Activated naive CD8-positive, alpha-beta T cell (primary cell): ENCODE data around the gene GLS.
A peak's percentile ranks its signal among the peaks of the same experiment; 100 is the strongest.
"Not testable (repeated sequence)": the region's sequence is repeated elsewhere in the genome, so short reads cannot be mapped to it uniquely, and the experiment has no call there.

Experiments used
- H3K27ac Mint-ChIP-seq: one replicate; pipeline ENCODE4 v1.8.0; 2021; ENCODE audit warnings: mixed read lengths
- H3K27me3 Mint-ChIP-seq: one replicate; pipeline ENCODE4 v1.8.0; 2021; ENCODE audit warnings: mixed read lengths
- H3K36me3 Mint-ChIP-seq: one replicate; pipeline ENCODE4 v1.8.0; 2021; ENCODE audit warnings: mixed read lengths
- H3K4me1 Mint-ChIP-seq: one replicate; pipeline ENCODE4 v1.8.0; 2021; ENCODE audit warnings: low read depth, mixed read lengths
- H3K4me3 Mint-ChIP-seq: one replicate; pipeline ENCODE4 v1.8.0; 2021; ENCODE audit warnings: mild to moderate bottlenecking, mixed read lengths
- H3K9me3 Mint-ChIP-seq: one replicate; pipeline ENCODE4 v1.8.0; 2021; ENCODE audit warnings: low read depth, mixed read lengths

The GLS gene

DNA sequence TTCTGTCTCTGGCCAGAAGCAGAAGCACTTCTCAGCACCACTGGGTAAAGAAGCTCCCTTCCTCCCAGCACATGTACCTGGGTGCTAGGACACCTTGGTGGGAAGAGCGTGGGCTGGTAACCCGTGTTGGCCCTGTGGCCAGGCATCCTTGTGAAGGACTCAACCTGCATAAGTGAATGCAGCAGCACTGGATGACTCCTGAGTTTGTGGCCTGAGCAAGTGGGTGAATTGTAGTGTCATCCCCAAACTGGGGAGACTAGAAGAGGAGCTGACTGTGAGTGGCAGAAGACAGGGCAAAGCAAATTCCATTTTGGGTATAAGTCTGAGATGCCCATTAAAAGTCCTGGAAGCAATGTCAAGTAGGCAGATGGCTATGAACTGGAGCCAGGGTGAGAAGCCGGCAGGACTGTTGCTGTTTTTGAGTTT, 70.0 kb downstream of the GLS start:
- Mint-ChIP-seq H3K36me3 (peaks cover 3% of the 10 kb centered on the region), H3K27ac (no peak overlapping the region), H3K9me3 (no peaks in the 10 kb centered on the region), H3K27me3 (no peaks in the 10 kb centered on the region), H3K4me1 (no peaks in the 10 kb centered on the region), H3K4me3 (no peak overlapping the region)

DNA sequence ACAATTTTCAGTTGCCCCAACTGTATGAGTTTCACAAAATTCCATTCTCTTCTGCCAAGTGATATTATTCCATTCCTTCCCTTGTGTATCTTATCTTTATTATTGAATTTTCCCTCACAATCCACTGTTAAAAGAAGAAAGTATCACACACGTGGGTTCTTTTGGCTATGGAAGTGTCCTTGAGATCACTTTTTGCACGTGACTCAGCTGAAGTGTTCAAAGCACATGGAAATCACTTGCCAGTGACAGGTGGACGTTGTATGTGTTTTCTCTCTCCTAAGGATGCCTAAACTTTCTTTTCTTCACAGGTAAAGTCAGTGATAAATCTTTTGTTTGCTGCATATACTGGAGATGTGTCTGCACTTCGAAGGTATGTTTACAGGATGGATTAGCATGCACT, 72.6 kb downstream of the GLS start:
- Mint-ChIP-seq H3K4me3 (no peak overlapping the region), H3K27ac (no peak overlapping the region), H3K36me3 (peaks cover 14% of the 10 kb centered on the region), H3K4me1 (peaks cover 12% of the 10 kb centered on the region), H3K9me3 (no peaks in the 10 kb centered on the region), H3K27me3 (no peaks in the 10 kb centered on the region)

DNA sequence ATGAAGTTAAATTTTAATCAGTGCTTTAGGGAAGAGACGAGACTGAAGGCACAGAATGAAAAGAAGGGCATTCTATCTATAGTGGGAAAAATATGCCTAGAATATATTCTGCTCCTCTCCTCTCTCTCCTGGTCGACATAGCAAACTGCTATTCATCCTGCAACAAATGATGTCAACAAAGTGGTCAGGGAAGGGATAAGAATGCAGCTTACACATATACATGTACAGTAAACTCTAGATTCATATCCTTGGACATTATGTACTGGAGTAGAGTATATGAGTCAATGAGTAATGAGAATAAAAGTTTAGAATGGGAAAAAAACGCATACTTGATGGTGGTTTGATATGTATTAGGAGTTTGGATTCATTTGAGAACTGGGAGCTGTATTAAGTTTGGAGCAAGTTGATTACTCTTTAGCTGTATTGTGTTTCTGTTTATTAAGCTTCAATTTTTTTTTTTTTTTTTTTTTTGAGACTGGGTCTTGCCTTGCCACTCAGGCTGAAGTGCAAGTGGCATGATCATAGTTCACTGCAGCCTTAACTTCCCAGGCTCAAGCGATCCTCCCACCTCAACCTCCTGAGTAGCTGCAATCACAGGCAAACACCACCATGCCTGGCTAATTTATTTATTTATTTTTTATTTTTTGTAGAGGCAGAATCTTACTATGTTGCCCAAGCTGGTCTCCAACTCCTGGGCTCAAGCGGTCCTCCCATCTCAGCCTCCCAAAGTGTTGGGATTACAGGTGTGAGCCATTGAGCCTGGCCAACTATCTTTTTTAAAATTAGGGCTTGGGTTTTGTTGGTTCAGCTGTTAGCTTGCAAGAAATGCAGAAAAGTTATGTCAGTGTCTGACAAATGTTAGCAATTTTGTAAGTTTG, 79.5 kb downstream of the GLS start:
- peaks cover 30% of the 10 kb centered on the region for H3K36me3 Mint-ChIP-seq
- H3K4me3 Mint-ChIP-seq, result no peak overlapping the region
- no peaks in the 10 kb centered on the region for H3K27me3 Mint-ChIP-seq
- H3K9me3 Mint-ChIP-seq, result no peaks in the 10 kb centered on the region
- H3K4me1 Mint-ChIP-seq, result peaks cover 50% of the 10 kb centered on the region
- H3K27ac Mint-ChIP-seq, result peak overlapping the region; percentile 70

DNA sequence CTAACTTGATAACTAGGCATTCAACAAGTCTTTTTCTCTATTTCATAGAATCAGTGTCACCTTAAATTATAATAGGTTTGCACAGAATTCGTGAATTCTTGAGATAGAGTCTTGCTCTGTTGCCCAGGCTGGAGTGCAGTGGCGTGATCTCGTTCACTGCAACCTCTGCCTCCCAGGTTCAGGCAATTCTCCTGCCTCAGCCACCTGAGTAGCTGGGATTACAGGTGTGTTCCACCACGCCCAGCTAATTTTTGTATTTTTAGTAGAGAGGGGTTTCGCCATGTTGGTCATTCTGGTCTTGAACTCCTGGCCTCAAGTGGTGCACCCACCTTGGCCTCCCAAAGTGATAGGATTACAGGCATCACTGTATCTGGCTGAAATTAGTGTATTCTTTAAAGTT, 80.5 kb downstream of the GLS start:
- peaks cover 25% of the 10 kb centered on the region for H3K36me3 Mint-ChIP-seq

DNA sequence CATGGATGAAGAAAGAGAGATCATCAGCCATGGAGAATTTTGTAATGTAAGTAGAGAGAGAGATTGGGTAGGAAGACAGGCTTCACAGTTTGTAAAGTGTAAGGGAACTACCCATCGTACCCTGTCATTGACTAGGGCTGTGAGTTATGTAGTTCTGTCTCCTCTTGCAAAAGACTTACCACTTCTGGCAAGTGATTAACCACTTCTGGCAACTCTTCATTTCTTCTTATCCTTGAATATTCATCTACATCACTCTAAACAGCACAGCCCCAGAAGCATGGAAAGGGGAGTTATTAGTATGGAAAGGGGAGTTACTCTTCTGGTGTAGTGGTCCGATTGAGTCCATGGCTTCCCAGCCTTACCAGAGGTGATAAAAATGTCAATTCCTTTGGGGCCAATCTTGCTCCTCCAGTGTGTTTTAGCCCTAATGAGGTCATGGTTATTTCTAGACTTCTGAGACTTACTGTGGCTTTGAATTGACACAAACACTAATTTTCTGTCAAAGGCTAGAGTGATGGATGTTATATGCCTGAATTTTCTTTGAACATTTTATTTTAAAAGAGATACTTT, 81.4 kb downstream of the GLS start:
- peak overlapping the region; percentile 80 for H3K27ac Mint-ChIP-seq
- no peaks in the 10 kb centered on the region for H3K27me3 Mint-ChIP-seq
- H3K9me3 Mint-ChIP-seq, result no peaks in the 10 kb centered on the region
- H3K36me3 Mint-ChIP-seq, result peaks cover 20% of the 10 kb centered on the region
- no peak overlapping the region for H3K4me3 Mint-ChIP-seq
- peaks cover 58% of the 10 kb centered on the region for H3K4me1 Mint-ChIP-seq

More for the DNA sequence above, 80.5 kb downstream of the GLS start:
- H3K27me3 Mint-ChIP-seq, H3K9me3 Mint-ChIP-seq, H3K4me3 Mint-ChIP-seq: not testable (repeated sequence)
- Mint-ChIP-seq H3K27ac (peak overlapping the region; percentile 70), H3K4me1 (peaks cover 58% of the 10 kb centered on the region)

DNA sequence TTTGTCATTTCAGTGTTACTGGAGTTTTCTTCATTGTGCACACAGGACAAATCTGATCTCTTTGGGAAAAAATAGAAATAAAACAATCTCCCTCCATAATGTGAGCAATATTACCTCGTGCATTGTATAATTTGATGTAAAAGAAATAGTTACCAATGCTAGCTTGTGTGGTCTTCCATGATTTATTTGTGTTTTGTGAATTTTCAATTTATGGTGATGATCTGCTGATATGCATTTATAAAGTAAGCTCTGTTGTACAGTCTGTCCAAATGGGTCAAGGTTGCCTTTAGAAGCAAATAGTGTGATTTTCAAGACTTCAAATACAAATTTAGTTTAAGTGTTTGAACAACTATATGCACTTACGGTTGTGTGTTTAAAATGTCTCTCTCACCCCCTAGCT, 82.5 kb downstream of the GLS start:
- Mint-ChIP-seq H3K9me3 (no peaks in the 10 kb centered on the region), H3K4me1 (peaks cover 53% of the 10 kb centered on the region), H3K36me3 (peaks cover 20% of the 10 kb centered on the region), H3K27ac (peak overlapping the region; percentile 62), H3K4me3 (no peak overlapping the region), H3K27me3 (no peaks in the 10 kb centered on the region)

DNA sequence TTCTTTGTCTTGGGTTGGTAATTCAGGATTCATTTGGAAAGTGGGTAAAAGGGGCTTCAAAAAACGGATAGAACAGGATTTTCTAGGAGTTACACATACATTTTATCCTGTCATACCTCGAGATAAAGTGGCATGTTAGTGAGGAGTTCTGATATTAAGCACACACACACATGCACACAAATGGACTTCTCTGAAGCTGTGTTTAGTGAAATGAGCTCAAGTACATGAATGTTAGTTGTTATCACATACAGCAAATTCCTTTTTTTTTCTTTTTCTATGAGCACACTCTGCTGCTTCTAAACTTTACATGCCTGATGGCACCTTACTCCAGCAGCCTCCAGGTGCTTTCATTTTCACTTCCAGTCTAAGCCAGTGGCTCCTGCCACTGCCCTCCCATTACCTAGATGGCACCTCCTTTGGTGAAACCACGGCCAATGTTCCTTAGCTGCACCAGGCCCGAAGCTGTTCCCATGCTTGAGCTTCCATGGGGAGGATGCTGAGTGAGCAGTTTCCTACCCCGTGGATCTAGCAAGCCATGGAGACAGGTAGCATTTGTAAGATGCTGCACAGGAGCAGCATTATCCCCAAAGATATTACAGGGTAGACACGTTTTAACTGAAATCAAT, 83.7 kb downstream of the GLS start:
- H3K27ac Mint-ChIP-seq, result peak overlapping the region; percentile 66
- peaks cover 49% of the 10 kb centered on the region for H3K4me1 Mint-ChIP-seq
- no peaks in the 10 kb centered on the region for H3K9me3 Mint-ChIP-seq
- no peak overlapping the region for H3K4me3 Mint-ChIP-seq
- H3K27me3 Mint-ChIP-seq, result no peaks in the 10 kb centered on the region
- peaks cover 22% of the 10 kb centered on the region for H3K36me3 Mint-ChIP-seq

DNA sequence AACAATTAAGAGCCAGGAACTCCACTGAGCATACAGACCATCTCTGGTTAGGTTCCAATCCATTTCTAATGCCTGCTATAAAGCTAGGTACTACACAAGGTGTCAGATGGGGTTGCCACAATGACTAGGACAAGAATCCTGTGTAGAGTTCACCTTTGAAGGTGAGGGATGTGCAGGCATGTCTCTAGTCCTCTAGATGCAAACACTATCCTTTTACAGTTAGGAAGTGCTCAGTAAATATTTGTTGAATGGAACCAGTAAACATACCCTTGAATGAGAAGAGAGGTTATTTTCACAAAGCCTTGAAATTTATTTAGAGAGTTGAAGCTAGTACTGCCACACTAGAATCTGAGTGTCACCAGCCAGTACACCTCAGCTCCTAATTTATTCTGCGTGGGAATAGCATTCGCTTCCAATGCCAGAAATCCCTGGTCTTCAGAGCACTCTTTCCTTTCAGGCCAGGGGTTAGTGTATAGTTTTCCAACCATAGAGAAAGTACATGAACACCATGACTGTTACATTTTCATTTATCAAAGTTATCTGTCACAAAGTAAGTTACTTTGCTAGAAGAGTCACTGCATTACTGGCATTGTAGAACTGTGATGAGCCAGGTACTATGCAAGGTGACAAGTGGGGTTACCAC, 85.1 kb downstream of the GLS start:
- H3K27ac Mint-ChIP-seq, result peak overlapping the region; percentile 46
- H3K27me3 Mint-ChIP-seq, result no peaks in the 10 kb centered on the region
- peaks cover 58% of the 10 kb centered on the region for H3K4me1 Mint-ChIP-seq
- no peak overlapping the region for H3K4me3 Mint-ChIP-seq
- H3K9me3 Mint-ChIP-seq, result no peaks in the 10 kb centered on the region
- H3K36me3 Mint-ChIP-seq, result peaks cover 27% of the 10 kb centered on the region

DNA sequence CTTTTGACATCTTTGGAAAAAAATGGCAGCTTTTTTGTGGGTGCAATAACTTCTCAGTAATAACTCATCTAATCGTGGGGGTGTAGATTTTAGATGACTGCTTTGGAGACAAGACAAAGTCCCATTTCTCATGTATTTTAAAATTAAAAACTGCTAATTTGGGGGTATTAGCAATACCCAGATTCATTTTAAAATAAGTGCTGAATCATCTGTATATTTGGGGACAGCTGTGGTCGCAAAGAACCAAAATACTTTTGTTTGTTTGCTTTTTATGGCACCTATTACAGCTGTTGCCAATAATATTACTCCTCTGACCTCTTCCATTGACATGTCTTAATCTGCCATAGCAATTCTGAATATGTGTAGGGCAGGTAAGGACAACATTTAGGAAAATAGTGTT, 87.9 kb downstream of the GLS start:
- H3K27ac Mint-ChIP-seq, result peak overlapping the region; percentile 89
- peaks cover 18% of the 10 kb centered on the region for H3K36me3 Mint-ChIP-seq
- H3K9me3 Mint-ChIP-seq, result no peaks in the 10 kb centered on the region
- no peaks in the 10 kb centered on the region for H3K27me3 Mint-ChIP-seq
- H3K4me3 Mint-ChIP-seq, result no peak overlapping the region
- peaks cover 50% of the 10 kb centered on the region for H3K4me1 Mint-ChIP-seq

DNA sequence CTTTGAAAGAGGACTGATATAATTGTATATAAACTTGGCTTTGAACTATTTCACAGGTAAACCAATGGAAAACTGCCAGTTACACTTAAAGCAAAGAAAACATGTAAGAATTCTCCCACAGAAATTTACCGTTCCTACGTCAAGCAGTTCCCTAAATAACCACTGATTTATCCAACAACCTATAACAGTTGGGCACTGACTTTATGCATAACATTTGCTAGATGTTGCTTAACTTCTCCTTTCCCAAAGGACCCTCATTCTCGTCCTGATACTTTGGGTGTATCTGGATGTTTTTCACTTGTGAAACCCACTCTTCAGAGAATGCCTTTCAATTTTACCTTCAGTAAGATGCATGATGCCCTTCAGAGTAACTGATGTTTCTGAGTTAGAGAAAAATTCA, 89.5 kb downstream of the GLS start:
- Mint-ChIP-seq H3K4me1 (peaks cover 50% of the 10 kb centered on the region), H3K9me3 (no peaks in the 10 kb centered on the region), H3K4me3 (no peak overlapping the region), H3K27me3 (no peaks in the 10 kb centered on the region), H3K27ac (peak overlapping the region; percentile 87), H3K36me3 (peaks cover 18% of the 10 kb centered on the region)

DNA sequence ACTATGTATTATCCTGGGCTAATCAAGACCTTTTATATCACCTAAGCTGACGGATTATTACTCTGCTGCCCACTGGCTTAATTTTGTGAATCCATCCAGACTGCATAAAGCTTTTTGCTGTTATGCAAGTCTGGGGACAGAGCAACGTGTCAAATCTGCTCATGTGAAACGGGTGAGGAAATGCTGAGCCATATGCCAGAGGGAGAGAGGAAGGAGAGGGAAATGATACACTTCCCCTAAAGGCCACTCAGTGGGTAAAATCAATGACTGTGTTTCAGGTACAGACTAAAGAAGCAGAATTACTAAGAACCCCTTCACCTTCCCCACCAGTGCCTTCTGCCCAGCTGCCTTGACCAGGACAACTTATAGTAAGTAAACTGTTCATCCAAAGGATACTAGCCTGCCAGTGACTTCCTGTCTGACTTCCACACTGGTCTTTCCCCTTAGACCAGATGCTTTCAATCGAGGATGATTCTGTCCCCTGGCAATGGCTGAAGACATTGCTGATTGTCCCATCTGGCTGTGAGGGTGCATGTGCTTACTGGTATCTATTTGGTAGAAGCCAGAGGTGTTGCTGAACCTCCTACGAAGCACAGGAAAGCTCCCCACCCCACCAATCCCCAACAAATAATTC, 90.4 kb downstream of the GLS start:
- Mint-ChIP-seq H3K27me3 (no peaks in the 10 kb centered on the region), H3K27ac (peak overlapping the region; percentile 87), H3K9me3 (no peaks in the 10 kb centered on the region), H3K4me1 (peaks cover 46% of the 10 kb centered on the region), H3K4me3 (no peak overlapping the region), H3K36me3 (peaks cover 17% of the 10 kb centered on the region)

DNA sequence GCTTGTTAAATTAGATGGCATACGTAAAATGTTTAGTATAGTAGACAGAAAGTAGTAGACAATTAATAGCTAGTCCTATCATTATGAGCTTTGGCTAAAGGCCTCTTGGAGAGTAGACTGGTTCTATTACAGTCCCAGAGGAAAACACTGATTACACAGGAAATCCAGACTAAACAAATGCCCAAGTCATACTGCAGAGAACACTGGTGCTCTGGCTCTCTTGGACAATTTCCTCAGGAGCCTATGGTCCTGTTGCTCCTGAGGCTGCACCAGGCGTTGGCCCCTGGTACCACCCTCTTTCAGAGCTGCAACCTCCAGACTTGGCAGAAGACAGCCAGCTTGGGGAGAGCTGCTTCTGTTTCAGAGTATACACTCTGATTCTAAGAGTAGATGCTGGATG, 91.6 kb downstream of the GLS start:
- Mint-ChIP-seq H3K9me3 (no peaks in the 10 kb centered on the region), H3K36me3 (peaks cover 15% of the 10 kb centered on the region), H3K4me3 (no peak overlapping the region), H3K4me1 (peaks cover 48% of the 10 kb centered on the region), H3K27ac (peak overlapping the region; percentile 41), H3K27me3 (no peaks in the 10 kb centered on the region)

DNA sequence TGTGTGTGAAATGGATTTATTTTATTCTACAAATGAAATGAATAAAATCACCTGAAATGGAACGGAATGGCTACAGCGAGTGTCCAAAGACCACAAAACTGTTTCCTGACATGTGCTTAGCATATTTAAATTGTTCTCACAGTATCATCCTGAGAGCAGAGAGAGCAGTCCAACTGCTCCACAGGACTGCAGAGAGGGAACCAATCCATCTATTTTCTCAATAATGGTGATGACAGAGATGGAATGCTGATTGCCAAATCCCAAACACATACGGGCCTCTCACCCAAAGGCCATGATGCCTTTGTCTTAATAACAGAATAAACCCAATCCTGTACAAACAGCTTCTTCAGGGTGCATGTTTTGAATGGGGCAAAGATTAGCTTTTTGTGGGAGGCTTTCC, 92.2 kb downstream of the GLS start:
- peaks cover 53% of the 10 kb centered on the region for H3K4me1 Mint-ChIP-seq

DNA sequence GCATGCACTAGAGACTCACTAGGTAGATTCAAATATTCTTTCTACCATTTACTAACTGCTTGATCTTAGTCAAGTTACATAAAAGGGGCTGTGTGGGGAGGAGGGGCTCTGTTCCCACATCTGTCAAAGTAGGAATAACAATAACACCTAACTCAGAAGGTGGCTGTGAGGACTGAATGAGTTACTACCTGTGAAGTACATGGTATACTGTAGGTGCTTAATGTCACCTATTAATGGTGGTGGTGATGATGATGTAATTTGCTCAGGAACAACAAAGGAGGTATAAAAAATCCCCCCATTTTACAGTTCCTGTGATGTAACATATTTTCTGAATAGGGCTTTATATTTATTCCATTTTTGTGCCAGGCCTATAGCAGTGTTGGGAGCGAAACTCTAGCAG, 92.6 kb downstream of the GLS start:
- H3K4me3 Mint-ChIP-seq, result no peak overlapping the region
- no peaks in the 10 kb centered on the region for H3K9me3 Mint-ChIP-seq
- peaks cover 20% of the 10 kb centered on the region for H3K36me3 Mint-ChIP-seq
- H3K27me3 Mint-ChIP-seq, result no peaks in the 10 kb centered on the region
- H3K27ac Mint-ChIP-seq, result peak overlapping the region; percentile 51
- peaks cover 54% of the 10 kb centered on the region for H3K4me1 Mint-ChIP-seq

More for the DNA sequence above, 92.2 kb downstream of the GLS start:
- Mint-ChIP-seq H3K27me3 (no peaks in the 10 kb centered on the region), H3K9me3 (no peaks in the 10 kb centered on the region), H3K4me3 (no peak overlapping the region), H3K36me3 (peaks cover 20% of the 10 kb centered on the region), H3K27ac (no peak overlapping the region)
